Right lobe of liver (tissue), 6 donors: ENCODE data around the gene COA8. TPM values are rescaled to one million over a fixed set of nuclear protein-coding genes. Genes with fewer than 3 reads are reported as not detected.

Experiments
- ATAC-seq, 4 donors: fragments of 200-7000 bp; cut with Tn5 transposase; one replicate each; pipeline ENCODE4 v1.9.1; 2020; ENCODE audit warnings: mild to moderate bottlenecking in 4 of 4, moderate library complexity in 4 of 4
- DNase-seq, 3 donors: peaks; one replicate each; pipeline ENCODE4 v3.0.0-alpha.2; 2020
- H3K27ac ChIP-seq, 3 donors: fragments of 200-600 bp; one replicate each; pipeline ENCODE4 v1.8.0; 2022
- H3K27me3 ChIP-seq, 2 donors: fragments of 200-600 bp; one replicate each; pipeline ENCODE4 v1.8.0; 2022
- H3K36me3 ChIP-seq, 4 donors: fragments of 200-600 bp; sonication (generic) in 1 of 4; one replicate each; pipeline versions ENCODE4 v1.5.1 to v1.8.0; 2017 to 2022; ENCODE audit warnings: control low read depth in 1 of 4
- H3K4me1 ChIP-seq, 4 donors: fragments of 200-600 bp; sonication (generic) in 1 of 4; one replicate each; pipeline versions ENCODE4 v1.5.1 to v1.8.0; 2017 to 2022; ENCODE audit warnings: control low read depth in 1 of 4
- H3K4me3 ChIP-seq, 3 donors: fragments of 200-600 bp; one replicate each; pipeline ENCODE4 v1.8.0; 2022
- H3K9me3 ChIP-seq, 4 donors: fragments of 200-600 bp; sonication (generic) in 1 of 4; one replicate each; pipeline versions ENCODE4 v1.5.1 to v1.8.0; 2017 to 2022; ENCODE audit warnings: control low read depth in 1 of 4
- POLR2A ChIP-seq: fragments of 450-650 bp; IDR thresholded peaks from one replicate; pipeline ENCODE4 v1.6.1; 2017; ENCODE audit warnings: antibody characterized with exemption, mild to moderate bottlenecking
- WGBS: methylation state at CpG from one replicate; pipeline ENCODE4 v1.1.6; 2018; ENCODE audit warnings: low coverage, low lambda C conversion rate; ENCODE audit not compliant: insufficient coverage; ENCODE audit errors: missing lambda C conversion rate; 5-methylcytosine and 5-hydroxymethylcytosine counted together
- intact Hi-C, 2 donors: fragments of 100-400 bp; cut with DNase I; formaldehyde crosslinking; loops; one replicate each; pipeline versions ENCODE4 v1.11.2 to v1.14.1; 2022
- total RNA-seq, 6 experiments: library from RNA; depleted of rRNA in 2 of 6; stranded (reverse); fragments of >200 nt in 2 of 6; fragmentation: NEBNext Ultra II Directional in 3 of 6; extraction: Animal tissue kit (Norgen Biotek cat#: 25700) in 3 of 6; gene quantifications; one replicate each; pipeline versions ENCODE4 v1.1.0 to v1.2.4, GENCODE V29; 2016 to 2023
- TF ChIP-seq, protein P1 (sequence below), 4 donors: fragments of 200-600 bp in 3 of 4; fragments of 450-650 bp in 1 of 4; IDR thresholded peaks; one replicate each; pipeline versions ENCODE4 v1.5.1 to v1.8.0; 2016 to 2022; ENCODE audit warnings: antibody characterized with exemption in 4 of 4, mild to moderate bottlenecking in 2 of 4
- donor health status: DM: no; HTN: yes; CAD: no.
- donor health status: DM: no; HTN: no; CAD: no.
- donor health status: DM: no; HTN: no; CAD: no.
- donor health status: DM: no; HTN: yes; CAD: no.
- donor health status: DM: no; HTN: yes; CAD: no.

The COA8 gene
- total RNA-seq, 6 experiments from 2014 or later, result 7.5 to 17.7 (median 14.9) TPM

DNA sequence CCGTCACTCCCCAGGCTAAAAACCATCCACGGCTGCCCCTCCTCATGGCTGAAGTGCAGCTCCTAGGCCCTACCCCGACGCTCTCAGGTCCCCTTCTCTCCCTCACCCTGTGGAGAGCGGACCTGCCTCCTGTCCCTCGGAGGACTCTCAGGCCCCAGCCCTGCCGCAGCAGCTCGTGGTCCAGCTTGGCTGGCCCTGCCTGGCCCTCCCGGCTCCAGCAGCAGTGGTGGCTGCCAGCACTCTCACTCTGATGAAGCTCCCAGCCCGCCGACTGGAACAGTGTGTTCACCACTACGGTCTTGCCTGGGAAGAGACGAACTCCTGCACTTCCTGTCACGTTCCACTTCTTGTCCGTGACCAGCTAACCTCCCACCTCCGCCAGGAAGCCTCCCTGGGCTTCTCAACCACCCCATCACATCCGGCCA is 11.4 kb upstream of the COA8 start:
- DNase-seq (peak; percentile 28 to 59 (median 55)), ATAC-seq (peak; percentile 13 to 72 (median 46))
- H3K4me3 ChIP-seq, result no peak overlapping the region
- no peak for TF ChIP-seq POLR2A
- TF ChIP-seq, protein P1, sequence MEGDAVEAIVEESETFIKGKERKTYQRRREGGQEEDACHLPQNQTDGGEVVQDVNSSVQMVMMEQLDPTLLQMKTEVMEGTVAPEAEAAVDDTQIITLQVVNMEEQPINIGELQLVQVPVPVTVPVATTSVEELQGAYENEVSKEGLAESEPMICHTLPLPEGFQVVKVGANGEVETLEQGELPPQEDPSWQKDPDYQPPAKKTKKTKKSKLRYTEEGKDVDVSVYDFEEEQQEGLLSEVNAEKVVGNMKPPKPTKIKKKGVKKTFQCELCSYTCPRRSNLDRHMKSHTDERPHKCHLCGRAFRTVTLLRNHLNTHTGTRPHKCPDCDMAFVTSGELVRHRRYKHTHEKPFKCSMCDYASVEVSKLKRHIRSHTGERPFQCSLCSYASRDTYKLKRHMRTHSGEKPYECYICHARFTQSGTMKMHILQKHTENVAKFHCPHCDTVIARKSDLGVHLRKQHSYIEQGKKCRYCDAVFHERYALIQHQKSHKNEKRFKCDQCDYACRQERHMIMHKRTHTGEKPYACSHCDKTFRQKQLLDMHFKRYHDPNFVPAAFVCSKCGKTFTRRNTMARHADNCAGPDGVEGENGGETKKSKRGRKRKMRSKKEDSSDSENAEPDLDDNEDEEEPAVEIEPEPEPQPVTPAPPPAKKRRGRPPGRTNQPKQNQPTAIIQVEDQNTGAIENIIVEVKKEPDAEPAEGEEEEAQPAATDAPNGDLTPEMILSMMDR (IDR thresholded peaks at IDR 0.05), result no peak
- H3K4me1 ChIP-seq, result no peaks in the 10 kb centered on the region
- peak overlapping the region in 1 of 3 donors; percentile 3 for H3K27ac ChIP-seq
- intact Hi-C loops, result loop anchor here in 1 of 2 donors (5.0 kb wide), 1 partner anchor 34 kb away; no protein-coding TSS in a partner anchor
- H3K9me3 ChIP-seq, result no peaks in the 10 kb centered on the region
- H3K27me3 ChIP-seq, result no peaks in the 10 kb centered on the region
- WGBS, result 74% methylated on average over 7 of the region's 17 CpGs
- no peaks in the 10 kb centered on the region for H3K36me3 ChIP-seq

DNA sequence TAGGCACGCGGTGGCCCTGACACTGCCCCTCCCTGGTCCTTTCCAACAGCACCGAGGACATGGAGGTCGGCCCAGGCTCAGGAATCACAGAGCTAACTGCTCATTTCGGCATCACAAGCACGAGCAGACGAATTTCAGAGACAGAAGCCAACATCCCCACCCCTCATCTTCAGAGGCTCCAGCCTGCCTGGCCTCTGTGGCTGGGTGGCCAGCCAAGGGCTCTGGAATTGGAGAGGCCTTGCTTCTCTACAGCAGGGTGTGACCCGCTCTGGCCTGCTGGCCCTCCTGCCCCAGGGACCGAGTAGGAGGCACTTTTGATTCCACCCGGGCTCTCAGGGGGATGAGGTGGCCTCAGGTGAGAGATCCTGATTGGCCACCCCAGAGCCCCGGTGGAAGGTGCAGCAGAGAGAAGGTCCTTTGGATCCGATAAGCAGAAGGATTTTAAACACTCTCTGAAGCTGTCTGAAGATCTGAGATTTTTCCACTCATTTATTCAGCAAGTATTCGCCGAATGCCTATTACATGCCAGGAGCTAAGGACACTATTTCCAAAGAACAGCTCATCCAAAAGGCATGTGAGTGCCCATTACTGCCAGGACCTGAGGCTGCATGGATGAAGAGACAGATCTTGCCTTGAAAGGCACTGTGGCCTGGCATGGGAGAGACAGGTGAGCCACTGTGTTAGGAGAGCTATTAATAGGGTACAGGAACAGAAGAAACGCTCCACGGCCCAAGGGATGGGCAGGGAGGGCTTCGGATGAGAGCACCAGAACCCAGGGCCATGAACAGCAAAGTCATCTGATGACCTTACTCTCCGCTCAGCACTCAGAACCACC is 10.5 kb upstream of the COA8 start:
- Histone ChIP-seq H3K4me1 (no peaks in the 10 kb centered on the region), H3K36me3 (no peaks in the 10 kb centered on the region), H3K27me3 (no peaks in the 10 kb centered on the region), H3K27ac (peak overlapping the region in 1 of 3 donors; percentile 36), H3K4me3 (no peak overlapping the region), H3K9me3 (no peaks in the 10 kb centered on the region)
- WGBS, result 81% methylated on average over 6 of the region's 18 CpGs
- DNase-seq, result peak in 2 of 3 donors; percentile 32 to 44
- no peak for TF ChIP-seq POLR2A
- TF ChIP-seq, protein P1 (IDR thresholded peaks at IDR 0.05), result no peak
- ATAC-seq, result no peak
- intact Hi-C loops, result loop anchor here in 1 of 2 donors (5.0 kb wide), 1 partner anchor 35 kb away; no protein-coding TSS in a partner anchor

DNA sequence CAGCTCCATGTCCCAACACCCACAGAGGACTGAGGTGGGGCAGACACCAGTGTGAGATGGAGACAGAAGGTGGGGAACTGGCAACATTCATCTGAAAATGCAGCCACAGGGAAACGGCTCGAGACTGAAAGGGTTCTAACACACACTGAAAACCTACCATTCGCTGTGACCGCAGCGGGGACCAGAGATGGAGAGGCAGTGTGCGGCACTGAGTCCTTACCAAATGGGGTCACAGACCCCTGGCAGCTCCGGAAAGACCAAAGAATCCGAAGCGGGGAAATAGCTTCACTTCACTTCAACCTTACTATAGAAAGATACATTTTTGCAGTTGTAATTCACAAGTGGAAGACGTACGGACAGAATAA is 9.9 kb upstream of the COA8 start:
- H3K27me3 ChIP-seq, result no peaks in the 10 kb centered on the region
- no peak for ATAC-seq
- no peaks in the 10 kb centered on the region for H3K36me3 ChIP-seq
- no peak overlapping the region for H3K4me3 ChIP-seq
- DNase-seq, result no peak
- no peak overlapping the region for H3K27ac ChIP-seq
- H3K9me3 ChIP-seq, result no peaks in the 10 kb centered on the region
- no peaks in the 10 kb centered on the region for H3K4me1 ChIP-seq
- TF ChIP-seq, protein P1 (IDR thresholded peaks at IDR 0.05), result no peak
- TF ChIP-seq POLR2A, result no peak
- WGBS, result 95% methylated on average over 2 of the region's 11 CpGs
- intact Hi-C loops, result loop anchor here in 1 of 2 donors (5.0 kb wide), 1 partner anchor 36 kb away; no protein-coding TSS in a partner anchor

DNA sequence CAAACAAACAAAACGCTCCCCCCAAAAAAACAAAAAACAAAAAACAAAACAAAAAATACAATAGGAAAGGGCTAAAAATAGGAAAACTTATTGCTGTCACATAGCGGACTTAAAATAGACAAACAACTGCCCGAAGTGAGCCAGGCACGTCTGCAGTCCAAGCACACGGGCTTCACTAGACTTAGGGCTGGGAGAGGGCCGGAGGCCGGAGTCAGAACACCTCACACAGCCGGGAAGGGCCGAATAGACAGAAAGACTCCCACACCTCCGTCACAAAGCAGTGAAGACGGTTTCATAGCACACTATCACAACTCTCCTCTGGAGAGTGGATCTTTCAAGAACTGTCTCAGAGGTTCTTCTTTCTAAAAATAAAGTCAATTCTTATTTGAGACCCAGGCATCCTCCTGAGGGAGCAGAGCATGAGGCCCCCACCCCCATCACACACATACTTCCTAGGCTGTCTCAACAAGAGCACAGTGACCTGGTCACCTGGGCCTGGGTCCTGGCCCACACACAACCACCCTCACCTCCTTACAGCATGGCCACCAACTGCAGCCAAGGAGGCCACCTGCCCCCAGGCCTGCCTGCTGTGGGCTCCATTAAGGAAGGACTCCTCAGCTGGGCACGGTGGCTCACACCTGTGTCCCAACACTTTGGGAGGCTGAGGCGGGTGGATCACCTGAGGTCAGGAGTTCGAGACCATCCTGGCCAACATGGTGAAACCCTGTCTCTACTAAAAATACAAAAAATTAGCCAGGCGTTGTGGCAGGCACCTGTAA is 7.0 kb upstream of the COA8 start:
- peak in 1 of 3 donors; percentile 5 for DNase-seq
- no peak overlapping the region for H3K4me3 ChIP-seq
- no peak for ATAC-seq
- no peaks in the 10 kb centered on the region for H3K27me3 ChIP-seq
- H3K4me1 ChIP-seq, result peaks cover 0 to 10% (median under 1%) of the 10 kb centered on the region in 4 donors
- H3K27ac ChIP-seq, result no peak overlapping the region
- WGBS, result 81% methylated on average over 10 of the region's 15 CpGs
- H3K9me3 ChIP-seq, result no peaks in the 10 kb centered on the region
- TF ChIP-seq, protein P1 (IDR thresholded peaks at IDR 0.05), result no peak
- TF ChIP-seq POLR2A, result no peak
- intact Hi-C loops, result no loop called here
- H3K36me3 ChIP-seq, result peaks cover 0 to 15% (median 0%) of the 10 kb centered on the region in 4 donors
